BLaER1 (cell line): ENCODE data around the gene AACS.

ENCODE experiments used
- H3K27ac ChIP-seq: shearing (Covaris generic); formaldehyde crosslinking; 2 replicates; pipeline ENCODE4 v1.8.1; 2022
- H3K27me3 ChIP-seq: shearing (Covaris generic); formaldehyde crosslinking; 2 replicates; pipeline ENCODE4 v1.8.1; 2022
- H3K36me3 ChIP-seq: shearing (Covaris generic); formaldehyde crosslinking; 2 replicates; pipeline ENCODE4 v1.8.1; 2022
- H3K4me1 ChIP-seq: shearing (Covaris generic); formaldehyde crosslinking; 2 replicates; pipeline ENCODE4 v1.8.1; 2022
- H3K4me2 ChIP-seq: shearing (Covaris generic); formaldehyde crosslinking; 2 replicates; pipeline ENCODE4 v1.8.1; 2022
- H3K4me3 ChIP-seq: shearing (Covaris generic); formaldehyde crosslinking; 2 replicates; pipeline ENCODE4 v1.8.1; 2022
- H3K9ac ChIP-seq: shearing (Covaris generic); formaldehyde crosslinking; 2 replicates; pipeline ENCODE4 v1.8.1; 2022
- H3K9me3 ChIP-seq: shearing (Covaris generic); formaldehyde crosslinking; 2 replicates; pipeline ENCODE4 v1.8.1; 2022
- H4K20me1 ChIP-seq: shearing (Covaris generic); formaldehyde crosslinking; 2 replicates; pipeline ENCODE4 v1.8.1; 2022
- Cebpa-rat ChIP-seq: shearing (Covaris generic); IDR thresholded peaks from 2 replicates; pipeline ENCODE4 v1.8.1; 2022

The AACS gene

DNA sequence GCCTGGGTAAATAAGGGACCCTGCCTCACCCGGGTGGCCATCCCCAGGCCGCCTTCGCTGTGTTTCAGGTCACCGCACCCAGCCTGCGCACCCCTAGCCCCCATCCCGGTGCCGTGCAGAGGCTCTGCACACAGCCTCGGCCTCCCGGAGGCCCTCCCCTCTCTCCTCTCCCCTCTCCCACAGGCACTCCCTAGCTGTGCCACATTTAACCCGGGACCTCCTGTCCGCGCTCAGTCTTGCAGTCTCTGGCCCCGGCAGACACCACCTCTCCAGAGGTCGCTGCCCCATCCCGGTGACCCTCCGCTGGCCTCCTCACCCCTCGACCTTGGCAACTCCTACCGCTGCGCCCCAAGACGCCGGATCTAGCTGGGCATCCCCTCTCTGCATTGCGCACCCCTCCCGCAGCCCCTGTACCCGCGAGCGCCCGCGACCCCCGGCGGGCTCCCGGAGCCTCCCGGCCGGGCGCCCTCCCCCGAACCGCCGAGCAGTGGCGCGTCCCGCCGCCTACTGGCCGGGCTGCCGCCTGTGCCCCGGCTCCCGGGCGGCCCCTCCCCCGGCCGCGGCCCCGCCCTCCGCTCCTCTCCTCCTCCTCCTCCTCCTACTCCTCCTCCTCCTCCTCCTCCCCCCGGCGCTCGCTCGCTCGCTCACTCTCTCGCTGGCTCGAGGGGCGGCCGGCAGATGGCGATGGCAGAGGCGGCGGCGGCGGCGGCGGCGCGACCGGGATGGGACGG, 120.7 kb downstream of the AACS start, which contains the start of gene TMEM132B:
Gene TMEM132B (plus strand): TSS at position 647 of the 731 bp plus-strand sequence.
- Histone ChIP-seq H3K9me3 (0 out of 2 replicates have a peak, but pooled peaks cover 6% of the 10 kb centered on the region), H3K36me3 (no peaks in the 10 kb centered on the region), H3K4me2 (peak within 1 kb of the TSS; percentile 98), H4K20me1 (peaks cover 51% of the 10 kb centered on the region), H3K4me1 (peaks cover 19% of the 10 kb centered on the region), H3K27me3 (peaks cover 72% of the 10 kb centered on the region), H3K27ac (no peak within 1 kb of the TSS), H3K9ac (peak within 1 kb of the TSS; percentile 24; the same call in 1 of the 2 replicates), H3K4me3 (peak within 1 kb of the TSS; percentile 71)
- TF ChIP-seq Cebpa-rat, result no peak

GRCh38 chr12:125186471-125187147, 121.4 kb downstream of the AACS start:
- peak overlapping the region; percentile 24; the same call in 1 of the 2 replicates for H3K9ac ChIP-seq
- no peak for TF ChIP-seq Cebpa-rat
- peak overlapping the region; percentile 71 for H3K4me3 ChIP-seq
- H4K20me1 ChIP-seq, result peaks cover 51% of the 10 kb centered on the region
- H3K4me1 ChIP-seq, result peaks cover 19% of the 10 kb centered on the region
- peaks cover 79% of the 10 kb centered on the region for H3K27me3 ChIP-seq
- H3K4me2 ChIP-seq, result peak overlapping the region; percentile 98
- H3K27ac ChIP-seq, result no peak overlapping the region
- no peaks in the 10 kb centered on the region for H3K9me3 ChIP-seq
- H3K36me3 ChIP-seq, result no peaks in the 10 kb centered on the region

DNA sequence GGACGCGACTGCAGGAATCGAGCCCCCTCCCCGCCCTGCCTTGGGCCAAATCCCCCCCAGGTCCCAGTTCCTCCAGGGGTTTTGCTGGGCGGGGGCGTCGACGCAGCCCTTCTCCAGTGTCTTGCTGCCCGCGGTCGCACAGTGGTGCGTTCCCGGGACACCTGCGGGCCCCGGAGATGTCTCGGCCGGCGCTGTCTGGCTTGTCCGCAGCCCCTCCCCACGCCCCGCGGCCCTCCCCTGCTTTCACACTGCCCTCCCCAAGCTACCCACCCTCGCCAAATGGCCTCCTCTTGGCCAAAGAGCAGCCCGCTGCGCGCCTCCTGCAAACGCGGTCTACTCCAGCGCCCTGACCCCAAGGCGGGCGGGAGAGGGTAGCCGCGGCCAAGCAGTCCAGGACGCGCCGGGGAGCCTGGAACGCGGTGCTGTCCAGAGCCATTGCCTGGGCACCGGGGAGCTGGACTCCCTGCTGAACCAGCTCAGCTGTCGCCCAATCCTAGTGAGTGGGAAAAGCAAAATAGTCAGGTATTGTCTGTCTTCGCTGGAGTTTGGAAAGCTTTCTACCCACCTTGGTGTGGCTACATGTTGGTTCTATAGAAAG, 122.0 kb downstream of the AACS start:
- TF ChIP-seq Cebpa-rat, result no peak
- Histone ChIP-seq H4K20me1 (peaks cover 51% of the 10 kb centered on the region), H3K4me1 (peaks cover 19% of the 10 kb centered on the region), H3K36me3 (no peaks in the 10 kb centered on the region), H3K27me3 (peaks cover 85% of the 10 kb centered on the region), H3K4me2 (peak overlapping the region; percentile 98), H3K9ac (no peak overlapping the region), H3K9me3 (no peaks in the 10 kb centered on the region), H3K27ac (no peak overlapping the region), H3K4me3 (peak overlapping the region; percentile 71)

DNA sequence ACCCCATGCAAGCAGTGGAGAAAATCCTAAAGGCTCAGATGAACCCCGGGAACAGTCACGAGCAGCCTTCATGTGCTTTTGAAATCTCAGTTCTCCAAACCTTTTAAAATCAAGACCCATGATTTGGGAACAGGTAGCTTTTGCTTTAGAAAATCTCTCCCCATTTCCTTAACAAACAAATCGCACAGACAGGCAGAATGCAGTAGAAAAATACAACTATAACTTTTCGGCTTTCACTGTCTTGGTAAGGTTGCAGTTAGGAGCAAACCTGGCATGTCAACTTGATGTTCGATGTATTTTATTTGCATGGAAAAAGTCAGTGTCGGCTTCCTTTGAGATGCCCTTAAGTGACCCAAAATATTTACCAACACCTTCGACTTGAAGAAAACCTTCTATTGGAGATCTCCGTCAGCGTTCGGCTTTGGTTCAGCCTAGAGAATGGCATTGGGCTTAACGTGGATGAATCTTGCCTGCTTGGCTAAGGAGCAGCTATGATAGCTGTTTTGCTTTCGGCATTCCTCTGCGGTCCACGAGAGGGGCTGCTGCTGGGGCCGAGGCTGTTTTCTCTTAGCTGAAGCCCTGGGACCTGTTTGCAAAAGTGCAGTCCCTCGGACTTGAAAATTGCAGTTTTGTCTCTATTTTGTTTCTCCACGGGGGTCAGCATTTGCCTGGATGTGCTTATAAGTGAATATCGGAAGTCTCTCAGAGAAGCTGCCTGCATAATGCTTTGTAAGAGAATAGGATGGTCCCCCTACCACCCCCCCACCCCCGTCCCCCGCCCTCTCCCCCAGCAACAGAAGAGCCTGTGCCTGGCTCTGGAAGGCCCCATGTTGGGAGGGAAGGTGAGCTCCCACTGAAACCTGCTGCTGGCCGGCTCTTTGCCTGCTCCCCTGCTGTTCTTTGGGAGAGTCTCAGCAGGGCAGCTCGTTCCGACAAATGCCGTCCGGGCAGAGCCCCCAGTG, 122.8 kb downstream of the AACS start:
- no peak for TF ChIP-seq Cebpa-rat
- Histone ChIP-seq H3K9me3 (no peaks in the 10 kb centered on the region), H3K4me3 (0 out of 2 replicates have a peak overlapping the region, but pooled peaks have one; percentile 71), H3K27me3 (peaks cover 88% of the 10 kb centered on the region), H3K4me1 (peaks cover 19% of the 10 kb centered on the region), H3K4me2 (peak overlapping the region; percentile 98; the same call in 1 of the 2 replicates), H3K36me3 (no peaks in the 10 kb centered on the region), H4K20me1 (peaks cover 51% of the 10 kb centered on the region), H3K27ac (no peak overlapping the region), H3K9ac (no peak overlapping the region)

GRCh38 chr12:125189015-125189414, 123.8 kb downstream of the AACS start:
- Histone ChIP-seq H3K9me3 (no peaks in the 10 kb centered on the region), H3K4me1 (peaks cover 14% of the 10 kb centered on the region), H3K9ac (no peak overlapping the region), H3K27me3 (peaks cover 85% of the 10 kb centered on the region), H3K4me2 (no peak overlapping the region), H3K36me3 (no peaks in the 10 kb centered on the region), H3K4me3 (no peak overlapping the region), H3K27ac (no peak overlapping the region), H4K20me1 (peaks cover 45% of the 10 kb centered on the region)
- no peak for TF ChIP-seq Cebpa-rat

DNA sequence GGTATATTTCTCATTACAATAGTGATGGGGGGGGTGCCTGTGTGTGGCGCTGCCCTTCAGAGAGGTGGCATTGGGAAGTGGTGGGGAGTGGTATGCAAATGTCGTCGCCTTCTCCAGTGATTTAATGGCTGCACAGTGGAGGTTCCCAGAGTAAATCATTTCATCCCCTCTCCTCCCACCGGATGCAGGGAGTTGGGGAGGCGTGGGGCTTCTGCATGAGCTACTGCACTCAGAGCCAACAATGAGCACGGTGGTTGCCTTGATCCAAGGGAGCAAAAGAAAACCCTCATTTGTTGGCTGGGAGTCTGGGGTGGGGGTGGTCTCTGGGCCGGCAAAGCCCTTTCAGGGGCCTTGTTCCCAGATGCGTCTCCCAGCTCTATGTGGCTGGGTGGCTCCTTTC, 124.3 kb downstream of the AACS start:
- Histone ChIP-seq H3K4me1 (peaks cover 14% of the 10 kb centered on the region), H3K9ac (no peak overlapping the region), H3K27ac (no peak overlapping the region), H3K9me3 (no peaks in the 10 kb centered on the region), H3K4me3 (no peak overlapping the region), H3K4me2 (no peak overlapping the region), H3K27me3 (peaks cover 84% of the 10 kb centered on the region), H4K20me1 (peaks cover 40% of the 10 kb centered on the region), H3K36me3 (no peaks in the 10 kb centered on the region)
- TF ChIP-seq Cebpa-rat, result no peak

GRCh38 chr12:125191361-125192087, 126.3 kb downstream of the AACS start:
- Histone ChIP-seq H3K27me3 (peaks cover 66% of the 10 kb centered on the region), H3K4me1 (peaks cover 10% of the 10 kb centered on the region), H3K4me3 (no peak overlapping the region), H3K27ac (no peak overlapping the region), H3K9ac (no peak overlapping the region), H3K36me3 (no peaks in the 10 kb centered on the region), H3K9me3 (no peaks in the 10 kb centered on the region), H3K4me2 (no peak overlapping the region), H4K20me1 (peaks cover 32% of the 10 kb centered on the region)
- no peak for TF ChIP-seq Cebpa-rat

DNA sequence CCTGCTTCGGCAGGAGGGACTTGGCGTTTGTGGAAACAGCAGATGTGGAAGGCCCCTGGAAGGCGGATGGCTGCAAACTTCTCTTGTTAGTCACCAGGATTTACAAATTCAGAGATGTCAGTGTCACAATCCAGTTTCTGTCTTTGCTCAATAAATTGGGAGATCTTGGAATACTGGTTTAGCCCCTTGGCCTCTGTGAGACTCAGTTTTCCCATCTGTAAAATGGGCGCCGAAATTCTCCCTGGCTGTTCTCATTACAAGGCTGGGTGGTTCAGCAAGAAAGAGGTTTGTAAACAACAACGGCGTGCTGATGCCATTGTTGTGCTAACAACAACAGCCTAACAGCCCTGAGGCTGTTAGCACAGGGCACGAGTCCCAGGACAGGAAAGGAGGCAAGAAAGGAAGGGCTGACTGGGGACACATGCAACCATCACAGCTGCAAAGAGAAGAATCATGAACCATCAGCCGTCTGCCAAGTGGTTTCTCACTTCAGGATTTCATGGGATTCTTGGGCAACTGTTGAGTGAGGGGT, 127.5 kb downstream of the AACS start:
- Histone ChIP-seq H3K4me3 (no peak overlapping the region), H3K27me3 (peaks cover 53% of the 10 kb centered on the region), H3K9me3 (no peaks in the 10 kb centered on the region), H3K36me3 (no peaks in the 10 kb centered on the region), H3K4me2 (no peak overlapping the region), H3K27ac (no peak overlapping the region), H4K20me1 (peaks cover 20% of the 10 kb centered on the region), H3K9ac (no peak overlapping the region), H3K4me1 (no peaks in the 10 kb centered on the region)
- TF ChIP-seq Cebpa-rat, result no peak
